Endothelial cell (in vitro differentiated cells): Measurements from ENCODE around the gene SALL3. TPM values are rescaled to one million over a fixed set of nuclear protein-coding genes. Genes with fewer than 3 reads are reported as not detected.

ENCODE experiments used
- DNase-seq: peaks from one replicate; pipeline ENCODE4 v3.0.0; 2021; ENCODE audit warnings: low spot score
- H3K27ac Mint-ChIP-seq: one replicate; pipeline ENCODE4 v1.8.0; 2021; ENCODE audit warnings: mixed read lengths, inconsistent platforms; ENCODE audit not compliant: unreplicated experiment
- H3K27me3 Mint-ChIP-seq: one replicate; pipeline ENCODE4 v1.8.0; 2021; ENCODE audit warnings: mild to moderate bottlenecking, moderate library complexity, mixed read lengths, inconsistent platforms; ENCODE audit not compliant: unreplicated experiment
- H3K36me3 Mint-ChIP-seq: one replicate; pipeline ENCODE4 v1.8.0; 2021; ENCODE audit warnings: mild to moderate bottlenecking, low read depth, mixed read lengths, inconsistent platforms; ENCODE audit not compliant: unreplicated experiment
- H3K4me1 Mint-ChIP-seq: one replicate; pipeline ENCODE4 v1.8.0; 2021; ENCODE audit warnings: mild to moderate bottlenecking, mixed read lengths, inconsistent platforms; ENCODE audit not compliant: unreplicated experiment
- H3K4me3 Mint-ChIP-seq: one replicate; pipeline ENCODE4 v1.8.0; 2021; ENCODE audit warnings: mild to moderate bottlenecking, mixed read lengths, inconsistent platforms; ENCODE audit not compliant: unreplicated experiment
- H3K9me3 Mint-ChIP-seq: one replicate; pipeline ENCODE4 v1.8.0; 2021; ENCODE audit warnings: mixed read lengths, inconsistent platforms; ENCODE audit not compliant: unreplicated experiment
- total RNA-seq: library from RNA; stranded (reverse); fragmentation: NEBNext Ultra II Directional; extraction: Animal tissue kit (Norgen Biotek cat#: 25700); gene quantifications from one replicate; pipeline ENCODE4 v1.2.1, GENCODE V29; 2021; ENCODE audit not compliant: unreplicated experiment
- TF ChIP-seq, protein P1 (sequence below): fragments of 200-600 bp; sonication (generic); IDR thresholded peaks from one replicate; pipeline ENCODE4 v1.5.0; 2021; ENCODE audit warnings: antibody characterized with exemption; ENCODE audit not compliant: unreplicated experiment

Gene SALL3
- total RNA-seq, 1 donor from 2014 or later: 2.5 TPM

- Mint-ChIP-seq H3K4me1 (no peaks in the 10 kb centered on the region), H3K27me3 (peaks cover 3% of the 10 kb centered on the region), H3K36me3 (no peaks in the 10 kb centered on the region), H3K9me3 (no peaks in the 10 kb centered on the region), H3K27ac (no peak overlapping the region), H3K4me3 (no peak overlapping the region)
- DNase-seq: no peak
- TF ChIP-seq, protein P1, sequence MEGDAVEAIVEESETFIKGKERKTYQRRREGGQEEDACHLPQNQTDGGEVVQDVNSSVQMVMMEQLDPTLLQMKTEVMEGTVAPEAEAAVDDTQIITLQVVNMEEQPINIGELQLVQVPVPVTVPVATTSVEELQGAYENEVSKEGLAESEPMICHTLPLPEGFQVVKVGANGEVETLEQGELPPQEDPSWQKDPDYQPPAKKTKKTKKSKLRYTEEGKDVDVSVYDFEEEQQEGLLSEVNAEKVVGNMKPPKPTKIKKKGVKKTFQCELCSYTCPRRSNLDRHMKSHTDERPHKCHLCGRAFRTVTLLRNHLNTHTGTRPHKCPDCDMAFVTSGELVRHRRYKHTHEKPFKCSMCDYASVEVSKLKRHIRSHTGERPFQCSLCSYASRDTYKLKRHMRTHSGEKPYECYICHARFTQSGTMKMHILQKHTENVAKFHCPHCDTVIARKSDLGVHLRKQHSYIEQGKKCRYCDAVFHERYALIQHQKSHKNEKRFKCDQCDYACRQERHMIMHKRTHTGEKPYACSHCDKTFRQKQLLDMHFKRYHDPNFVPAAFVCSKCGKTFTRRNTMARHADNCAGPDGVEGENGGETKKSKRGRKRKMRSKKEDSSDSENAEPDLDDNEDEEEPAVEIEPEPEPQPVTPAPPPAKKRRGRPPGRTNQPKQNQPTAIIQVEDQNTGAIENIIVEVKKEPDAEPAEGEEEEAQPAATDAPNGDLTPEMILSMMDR: no peak
Measured at GRCh38 chr18:79043288-79043687, 63.7 kb downstream of the SALL3 start.

- Mint-ChIP-seq H3K4me1 (no peaks in the 10 kb centered on the region), H3K36me3 (no peaks in the 10 kb centered on the region), H3K4me3 (no peak overlapping the region), H3K9me3 (no peaks in the 10 kb centered on the region), H3K27ac (no peak overlapping the region), H3K27me3 (no peaks in the 10 kb centered on the region)
- DNase-seq: no peak
- TF ChIP-seq, protein P1: no peak
Measured at GRCh38 chr18:79046522-79046921, 66.9 kb downstream of the SALL3 start.

GRCh38 chr18:79047556-79048244 is 68.1 kb downstream of the SALL3 start:
- no peaks in the 10 kb centered on the region for H3K4me1 Mint-ChIP-seq
- H3K27ac Mint-ChIP-seq: no peak overlapping the region
- H3K9me3 Mint-ChIP-seq: no peaks in the 10 kb centered on the region
- H3K36me3 Mint-ChIP-seq: no peaks in the 10 kb centered on the region
- TF ChIP-seq, protein P1: no peak
- H3K27me3 Mint-ChIP-seq: peaks cover 1% of the 10 kb centered on the region
- no peak overlapping the region for H3K4me3 Mint-ChIP-seq
- no peak for DNase-seq

GRCh38 chr18:79048245-79048632 is 68.6 kb downstream of the SALL3 start:
- no peaks in the 10 kb centered on the region for H3K36me3 Mint-ChIP-seq
- H3K9me3 Mint-ChIP-seq: no peaks in the 10 kb centered on the region
- TF ChIP-seq, protein P1: no peak
- H3K4me3 Mint-ChIP-seq: no peak overlapping the region
- peaks cover 1% of the 10 kb centered on the region for H3K27me3 Mint-ChIP-seq
- H3K4me1 Mint-ChIP-seq: no peaks in the 10 kb centered on the region
- no peak for DNase-seq
- H3K27ac Mint-ChIP-seq: no peak overlapping the region

- DNase-seq: no peak
- TF ChIP-seq, protein P1: no peak
- H3K27me3 Mint-ChIP-seq: peaks cover 1% of the 10 kb centered on the region
- no peaks in the 10 kb centered on the region for H3K4me1 Mint-ChIP-seq
- H3K4me3 Mint-ChIP-seq: no peak overlapping the region
- no peak overlapping the region for H3K27ac Mint-ChIP-seq
- H3K9me3 Mint-ChIP-seq: no peaks in the 10 kb centered on the region
- H3K36me3 Mint-ChIP-seq: no peaks in the 10 kb centered on the region
Measured at GRCh38 chr18:79049506-79049905, 69.9 kb downstream of the SALL3 start.
